Activated naive CD4-positive, alpha-beta T cell treated with anti-CD3 and anti-CD28 coated beads for 36 hours (primary cell): ENCODE measurements around the gene EPHA4. TPM values are rescaled to one million over a fixed set of nuclear protein-coding genes. Genes with fewer than 3 reads are reported as not detected.

ENCODE experiments used
- CTCF ChIA-PET: fragments of 350-600 bp; sonication (Branson Sonifier 250); formaldehyde crosslinking; loops from one replicate; lab custom pipeline; 2021; ENCODE audit warnings: antibody characterized with exemption; lab: Charles Lee
- DNase-seq: peaks from one replicate; pipeline ENCODE4 v3.0.0-alpha.2; 2020
- H3K27ac Mint-ChIP-seq: one replicate; pipeline ENCODE4 v1.8.0; 2021; ENCODE audit warnings: mild to moderate bottlenecking, mixed read lengths
- H3K27me3 Mint-ChIP-seq: one replicate; pipeline ENCODE4 v1.8.0; 2021; ENCODE audit warnings: low read depth, mixed read lengths
- H3K36me3 Mint-ChIP-seq: one replicate; pipeline ENCODE4 v1.8.0; 2021; ENCODE audit warnings: low read depth, mixed read lengths
- H3K4me1 Mint-ChIP-seq: one replicate; pipeline ENCODE4 v1.8.0; 2021; ENCODE audit warnings: low read depth, mixed read lengths
- H3K4me3 Mint-ChIP-seq: one replicate; pipeline ENCODE4 v1.8.0; 2021; ENCODE audit warnings: mild to moderate bottlenecking, moderate library complexity, mixed read lengths
- H3K9me3 Mint-ChIP-seq: one replicate; pipeline ENCODE4 v1.8.0; 2021; ENCODE audit warnings: mixed read lengths
- intact Hi-C: fragments of 100-400 bp; cut with micrococcal nuclease; formaldehyde crosslinking; loops from one replicate; pipeline ENCODE4 v1.15.1; 2023
- total RNA-seq, 2 experiments: library from RNA; stranded (reverse); gene quantifications; one replicate each; pipeline ENCODE4 v1.2.3, GENCODE V29; 2021

Gene EPHA4
- total RNA-seq, 2 experiments from 2014 or later: 1.3 to 3.0 TPM

- no peak overlapping the region for H3K27ac Mint-ChIP-seq
- intact Hi-C loops: no loop called here
- no peak overlapping the region for H3K4me3 Mint-ChIP-seq
- no peaks in the 10 kb centered on the region for H3K36me3 Mint-ChIP-seq
- CTCF ChIA-PET: no interaction called here
- peaks cover 3% of the 10 kb centered on the region for H3K4me1 Mint-ChIP-seq
- no peak for DNase-seq
- no peaks in the 10 kb centered on the region for H3K9me3 Mint-ChIP-seq
- no peaks in the 10 kb centered on the region for H3K27me3 Mint-ChIP-seq
Measured at GRCh38 chr2:221442128-221442527, 130.0 kb downstream of the EPHA4 start.

GRCh38 chr2:221439761-221440479, 132.2 kb downstream of the EPHA4 start:
- CTCF ChIA-PET: no interaction called here

GRCh38 chr2:221437056-221437455, 135.0 kb downstream of the EPHA4 start:
- Mint-ChIP-seq H3K36me3 (no peaks in the 10 kb centered on the region), H3K4me3 (no peak overlapping the region), H3K9me3 (no peaks in the 10 kb centered on the region), H3K4me1 (no peaks in the 10 kb centered on the region), H3K27ac (no peak overlapping the region), H3K27me3 (no peaks in the 10 kb centered on the region)
- no peak for DNase-seq
- intact Hi-C loops: no loop called here
- CTCF ChIA-PET: no interaction called here

More at GRCh38 chr2:221439761-221440479, 132.2 kb downstream of the EPHA4 start:
- H3K4me3 Mint-ChIP-seq: no peak overlapping the region
- peaks cover 3% of the 10 kb centered on the region for H3K4me1 Mint-ChIP-seq
- no peaks in the 10 kb centered on the region for H3K36me3 Mint-ChIP-seq
- no peak for DNase-seq
- H3K27me3 Mint-ChIP-seq: no peaks in the 10 kb centered on the region
- no peak overlapping the region for H3K27ac Mint-ChIP-seq
- intact Hi-C loops: no loop called here
- no peaks in the 10 kb centered on the region for H3K9me3 Mint-ChIP-seq

GRCh38 chr2:221435171-221435570, 136.9 kb downstream of the EPHA4 start:
- CTCF ChIA-PET: no interaction called here
- Mint-ChIP-seq H3K36me3 (no peaks in the 10 kb centered on the region), H3K27ac (no peak overlapping the region), H3K4me3 (no peak overlapping the region), H3K27me3 (no peaks in the 10 kb centered on the region), H3K4me1 (no peaks in the 10 kb centered on the region), H3K9me3 (no peaks in the 10 kb centered on the region)
- DNase-seq: no peak
- intact Hi-C loops: no loop called here

DNA sequence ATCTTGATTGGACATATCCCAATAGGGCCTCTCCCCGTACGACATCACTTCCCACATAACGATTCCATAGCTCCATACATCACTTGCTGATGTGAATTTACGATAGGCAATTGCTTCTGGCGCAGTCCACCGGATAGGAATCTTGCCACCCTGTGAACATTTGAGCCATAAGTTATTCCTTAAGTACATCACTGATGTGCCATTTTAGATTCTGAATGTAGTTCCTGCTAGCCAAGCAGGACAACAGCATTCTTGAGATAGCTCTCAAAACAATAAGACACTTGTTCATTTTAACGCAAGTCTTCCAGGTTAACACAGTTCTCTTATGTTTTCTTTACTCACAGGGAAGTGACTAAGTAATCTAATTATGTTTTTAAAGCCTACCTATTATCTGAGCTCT, 138.0 kb downstream of the EPHA4 start:
- no peak overlapping the region for H3K4me3 Mint-ChIP-seq
- no peaks in the 10 kb centered on the region for H3K27me3 Mint-ChIP-seq
- intact Hi-C loops: no loop called here
- no peak overlapping the region for H3K27ac Mint-ChIP-seq
- no peaks in the 10 kb centered on the region for H3K36me3 Mint-ChIP-seq
- H3K4me1 Mint-ChIP-seq: no peaks in the 10 kb centered on the region
- no peaks in the 10 kb centered on the region for H3K9me3 Mint-ChIP-seq
- CTCF ChIA-PET: no interaction called here
- no peak for DNase-seq

- H3K36me3 Mint-ChIP-seq: no peaks in the 10 kb centered on the region
- DNase-seq: no peak
- H3K27me3 Mint-ChIP-seq: no peaks in the 10 kb centered on the region
- no peak overlapping the region for H3K27ac Mint-ChIP-seq
- no peak overlapping the region for H3K4me3 Mint-ChIP-seq
- CTCF ChIA-PET: no interaction called here
- no peaks in the 10 kb centered on the region for H3K9me3 Mint-ChIP-seq
- intact Hi-C loops: no loop called here
- no peaks in the 10 kb centered on the region for H3K4me1 Mint-ChIP-seq
Measured at GRCh38 chr2:221431477-221431876, 140.6 kb downstream of the EPHA4 start.

GRCh38 chr2:221429741-221430491, 142.2 kb downstream of the EPHA4 start:
- intact Hi-C loops: no loop called here
- no peak for DNase-seq
- H3K27me3 Mint-ChIP-seq: no peaks in the 10 kb centered on the region
- H3K27ac Mint-ChIP-seq: no peak overlapping the region
- no peak overlapping the region for H3K4me3 Mint-ChIP-seq
- no peaks in the 10 kb centered on the region for H3K4me1 Mint-ChIP-seq
- CTCF ChIA-PET: no interaction called here
- no peaks in the 10 kb centered on the region for H3K9me3 Mint-ChIP-seq
- no peaks in the 10 kb centered on the region for H3K36me3 Mint-ChIP-seq

DNA sequence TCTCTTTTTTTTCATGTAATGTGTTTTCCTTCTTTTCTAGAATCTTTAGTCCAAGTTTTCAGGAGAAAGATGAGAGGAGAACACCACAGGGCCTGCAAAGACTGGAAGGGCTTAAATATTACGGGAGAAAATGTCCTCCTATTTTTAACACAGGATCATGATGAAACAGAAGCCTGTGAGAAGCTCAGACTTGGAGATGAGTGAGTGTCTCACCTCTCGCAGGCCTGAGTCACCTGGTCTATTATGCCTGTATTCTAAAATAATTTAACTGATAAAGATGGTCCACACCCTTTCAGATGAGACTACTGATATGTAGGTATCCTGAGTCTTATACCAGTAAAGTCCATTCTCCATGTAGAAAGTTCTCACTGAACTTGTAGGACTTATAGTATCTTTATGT, 143.2 kb downstream of the EPHA4 start:
- Mint-ChIP-seq H3K4me1 (no peaks in the 10 kb centered on the region), H3K27ac (no peak overlapping the region), H3K27me3 (no peaks in the 10 kb centered on the region), H3K9me3 (no peaks in the 10 kb centered on the region), H3K4me3 (no peak overlapping the region), H3K36me3 (no peaks in the 10 kb centered on the region)
- CTCF ChIA-PET: interaction anchor here (0.6 kb wide), 1 partner anchor 50 kb away, joined by 3 read pairs; no protein-coding TSS in a partner anchor
- intact Hi-C loops: no loop called here
- no peak for DNase-seq

DNA sequence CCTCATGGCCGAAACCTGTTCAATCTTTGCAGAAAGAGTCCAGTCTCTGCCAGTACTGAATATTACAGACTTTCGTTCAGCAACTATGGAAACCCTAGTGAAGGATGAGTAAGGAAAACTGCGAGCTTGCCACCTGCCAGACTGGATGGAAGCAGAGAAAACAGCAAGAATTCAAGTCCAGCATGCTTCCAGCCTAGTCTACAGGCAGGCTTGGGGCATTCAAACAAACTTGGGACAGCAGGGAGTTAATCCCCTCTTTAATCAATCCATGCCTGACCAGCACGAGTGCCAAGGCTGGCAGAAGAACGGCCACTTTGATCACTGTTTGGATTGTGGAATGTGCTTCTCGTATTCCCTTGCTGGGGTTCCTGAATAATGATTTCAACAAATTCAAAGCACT, 145.2 kb downstream of the EPHA4 start:
- Mint-ChIP-seq H3K27ac (no peak overlapping the region), H3K4me1 (no peaks in the 10 kb centered on the region), H3K27me3 (no peaks in the 10 kb centered on the region), H3K36me3 (no peaks in the 10 kb centered on the region), H3K9me3 (no peaks in the 10 kb centered on the region), H3K4me3 (no peak overlapping the region)
- intact Hi-C loops: no loop called here
- CTCF ChIA-PET: interaction anchor here (1.4 kb wide), 1 partner anchor 16 kb away, joined by 5 read pairs; no protein-coding TSS in a partner anchor
- DNase-seq: no peak

DNA sequence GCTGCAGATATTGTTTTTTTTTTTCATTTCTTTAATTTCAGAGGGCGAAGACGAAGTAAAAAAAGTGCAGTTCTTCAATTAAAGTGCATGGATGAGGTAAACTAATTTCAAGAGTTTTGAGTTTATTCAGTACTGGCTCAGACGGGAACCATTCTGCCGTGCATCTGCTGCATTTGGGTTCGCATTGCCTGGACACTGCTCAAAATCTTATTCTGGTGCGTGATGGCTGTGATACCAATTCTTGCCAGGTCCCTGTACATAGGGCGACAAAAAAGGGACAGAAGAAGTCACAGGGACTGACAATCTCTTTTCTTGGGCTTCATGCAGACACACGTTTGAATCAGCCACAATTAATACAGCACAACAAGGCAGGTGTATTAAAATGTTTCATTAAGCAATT, 146.2 kb downstream of the EPHA4 start:
- no peaks in the 10 kb centered on the region for H3K9me3 Mint-ChIP-seq

DNA sequence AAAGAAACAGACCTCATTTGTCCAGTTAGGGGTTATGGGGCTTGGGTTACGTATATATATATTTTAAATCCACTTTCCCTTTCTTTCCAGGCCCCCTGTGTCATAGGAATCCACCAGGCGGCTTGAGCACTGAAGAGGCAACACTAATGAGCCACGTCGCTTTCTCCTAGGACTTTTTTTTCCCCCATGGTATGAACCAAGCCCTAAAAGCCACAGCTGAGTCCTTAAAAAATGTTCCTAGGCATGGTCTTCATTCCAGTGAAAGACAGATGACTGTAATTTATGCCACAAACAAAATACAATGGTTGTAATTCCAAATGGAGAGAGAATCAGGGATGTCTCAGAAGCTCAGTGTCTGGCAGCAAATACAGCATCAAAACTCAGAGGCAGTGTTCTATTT, 146.8 kb downstream of the EPHA4 start:
- Mint-ChIP-seq H3K9me3 (no peaks in the 10 kb centered on the region), H3K36me3 (no peaks in the 10 kb centered on the region), H3K27ac (no peak overlapping the region), H3K27me3 (no peaks in the 10 kb centered on the region), H3K4me1 (peaks cover 3% of the 10 kb centered on the region), H3K4me3 (no peak overlapping the region)
- no peak for DNase-seq
- CTCF ChIA-PET: no interaction called here
- intact Hi-C loops: no loop called here

More for the DNA sequence above, 146.2 kb downstream of the EPHA4 start:
- H3K4me3 Mint-ChIP-seq: no peak overlapping the region
- no peak for DNase-seq
- H3K4me1 Mint-ChIP-seq: no peaks in the 10 kb centered on the region
- intact Hi-C loops: no loop called here
- no peaks in the 10 kb centered on the region for H3K36me3 Mint-ChIP-seq
- H3K27me3 Mint-ChIP-seq: no peaks in the 10 kb centered on the region
- H3K27ac Mint-ChIP-seq: no peak overlapping the region
- CTCF ChIA-PET: interaction anchor here (1.4 kb wide), 1 partner anchor 15 kb away, joined by 5 read pairs; no protein-coding TSS in a partner anchor

GRCh38 chr2:221423210-221423804, 148.8 kb downstream of the EPHA4 start:
- intact Hi-C loops: no loop called here
- DNase-seq: no peak
- CTCF ChIA-PET: no interaction called here
- Mint-ChIP-seq H3K27ac (no peak overlapping the region), H3K36me3 (no peaks in the 10 kb centered on the region), H3K4me3 (no peak overlapping the region), H3K9me3 (no peaks in the 10 kb centered on the region), H3K4me1 (peaks cover 10% of the 10 kb centered on the region), H3K27me3 (no peaks in the 10 kb centered on the region)
